Panc1 (cell line): ENCODE results near the gene DIAPH1.

Experiments
- SIN3A ChIP-seq: IDR thresholded peaks from 2 replicates; pipeline ENCODE4 v1.6.1; 2012; ENCODE audit warnings: low read depth, mild to moderate bottlenecking, low read length, moderate library complexity, borderline replicate concordance; ENCODE audit not compliant: insufficient read depth
- TF ChIP-seq, protein P1 (sequence below): fragments of 450-650 bp; IDR thresholded peaks from 2 replicates; pipeline ENCODE4 v1.5.1; 2017; ENCODE audit warnings: mild to moderate bottlenecking

DNA sequence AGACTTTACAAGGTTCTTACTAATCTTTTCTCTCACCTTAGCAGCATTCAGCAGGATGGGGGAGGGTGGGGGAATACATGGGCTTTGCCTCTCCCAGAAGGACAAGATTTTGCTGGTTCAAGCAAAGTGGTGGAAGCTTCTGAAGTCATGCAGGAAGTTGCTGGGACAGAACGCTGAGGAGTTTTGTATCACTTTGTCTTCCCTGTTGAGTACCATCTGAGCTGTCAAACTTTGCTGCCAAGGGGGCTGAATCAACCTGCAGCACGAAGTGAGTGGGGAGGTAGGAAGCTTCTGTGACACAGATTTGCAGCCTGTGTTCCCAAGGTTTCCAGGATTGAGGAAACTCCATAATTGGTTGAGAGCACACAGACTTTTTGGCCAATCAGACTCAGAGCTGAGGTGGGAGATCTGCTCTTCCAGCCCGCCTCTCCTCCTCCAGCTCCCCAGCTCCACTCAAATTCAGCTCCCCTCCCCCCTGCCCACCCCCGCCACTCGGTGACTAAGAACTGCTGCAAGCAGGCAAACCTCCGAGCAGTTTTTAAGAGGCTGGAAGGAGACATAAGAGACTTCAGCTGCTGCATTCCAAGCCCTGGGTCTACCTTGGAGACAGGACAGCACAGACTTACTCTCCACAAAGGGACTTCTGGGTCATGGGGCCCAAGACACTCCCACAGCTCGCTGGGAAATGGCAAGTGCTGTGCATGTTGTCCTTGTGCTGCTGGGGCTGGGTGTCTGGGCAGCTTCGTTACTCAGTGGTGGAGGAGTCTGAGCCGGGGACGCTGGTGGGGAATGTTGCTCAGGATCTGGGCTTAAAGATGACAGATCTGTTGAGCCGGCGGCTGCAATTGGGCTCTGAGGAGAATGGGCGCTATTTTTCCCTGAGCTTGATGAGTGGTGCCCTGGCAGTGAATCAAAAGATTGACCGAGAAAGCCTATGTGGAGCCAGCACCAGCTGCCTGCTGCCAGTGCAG lies 129.9 kb downstream of the DIAPH1 start, which contains the start of gene PCDHGC5:
- no peak for TF ChIP-seq SIN3A
- TF ChIP-seq, protein P1, sequence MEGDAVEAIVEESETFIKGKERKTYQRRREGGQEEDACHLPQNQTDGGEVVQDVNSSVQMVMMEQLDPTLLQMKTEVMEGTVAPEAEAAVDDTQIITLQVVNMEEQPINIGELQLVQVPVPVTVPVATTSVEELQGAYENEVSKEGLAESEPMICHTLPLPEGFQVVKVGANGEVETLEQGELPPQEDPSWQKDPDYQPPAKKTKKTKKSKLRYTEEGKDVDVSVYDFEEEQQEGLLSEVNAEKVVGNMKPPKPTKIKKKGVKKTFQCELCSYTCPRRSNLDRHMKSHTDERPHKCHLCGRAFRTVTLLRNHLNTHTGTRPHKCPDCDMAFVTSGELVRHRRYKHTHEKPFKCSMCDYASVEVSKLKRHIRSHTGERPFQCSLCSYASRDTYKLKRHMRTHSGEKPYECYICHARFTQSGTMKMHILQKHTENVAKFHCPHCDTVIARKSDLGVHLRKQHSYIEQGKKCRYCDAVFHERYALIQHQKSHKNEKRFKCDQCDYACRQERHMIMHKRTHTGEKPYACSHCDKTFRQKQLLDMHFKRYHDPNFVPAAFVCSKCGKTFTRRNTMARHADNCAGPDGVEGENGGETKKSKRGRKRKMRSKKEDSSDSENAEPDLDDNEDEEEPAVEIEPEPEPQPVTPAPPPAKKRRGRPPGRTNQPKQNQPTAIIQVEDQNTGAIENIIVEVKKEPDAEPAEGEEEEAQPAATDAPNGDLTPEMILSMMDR = no peak
